Liver (tissue), 3 donors: ENCODE measurements around the gene TM4SF18.
A peak's percentile ranks its signal among the peaks of the same experiment; 100 is the strongest.

Experiments used
- EGR1 ChIP-seq, 2 donors: IDR thresholded peaks; 2 replicates each; pipeline ENCODE4 v1.6.1; 2016 to 2018; ENCODE audit warnings: antibody characterized with exemption in 2 of 2, low read depth in 2 of 2
- FOXA1 ChIP-seq: IDR thresholded peaks from 2 replicates; pipeline ENCODE4 v1.6.1; 2016; ENCODE audit warnings: antibody characterized with exemption
- MAX ChIP-seq: IDR thresholded peaks from 2 replicates; pipeline ENCODE4 v1.6.1; 2016; ENCODE audit warnings: antibody characterized with exemption
- RAD21 ChIP-seq, 2 donors: IDR thresholded peaks; 2 replicates each; pipeline ENCODE4 v1.6.1; 2016; ENCODE audit warnings: antibody characterized with exemption in 2 of 2, mild to moderate bottlenecking in 2 of 2
- REST ChIP-seq: IDR thresholded peaks from 2 replicates; pipeline ENCODE4 v1.6.1; 2016; ENCODE audit warnings: antibody characterized with exemption, mild to moderate bottlenecking
- RXRA ChIP-seq, 2 donors: IDR thresholded peaks; 2 replicates each; pipeline ENCODE4 v1.6.1; 2017 to 2018; ENCODE audit warnings: antibody characterized with exemption in 2 of 2, mild to moderate bottlenecking in 1 of 2
- SP1 ChIP-seq: IDR thresholded peaks from 2 replicates; pipeline ENCODE4 v1.6.1; 2018; ENCODE audit warnings: antibody characterized with exemption, mild to moderate bottlenecking
- YY1 ChIP-seq: IDR thresholded peaks from 2 replicates; pipeline ENCODE4 v1.6.1; 2016; ENCODE audit warnings: antibody characterized with exemption, mild to moderate bottlenecking
- TF ChIP-seq, protein P1 (sequence below): fragments of 150-350 bp; IDR thresholded peaks from 2 replicates; pipeline ENCODE4 v1.5.1; 2017; ENCODE audit warnings: improper control_type of control experiment, low read depth, low read length; ENCODE audit not compliant: missing input control
- donor health status: healthy.
- donor health status: healthy.

- TF ChIP-seq, protein P1, sequence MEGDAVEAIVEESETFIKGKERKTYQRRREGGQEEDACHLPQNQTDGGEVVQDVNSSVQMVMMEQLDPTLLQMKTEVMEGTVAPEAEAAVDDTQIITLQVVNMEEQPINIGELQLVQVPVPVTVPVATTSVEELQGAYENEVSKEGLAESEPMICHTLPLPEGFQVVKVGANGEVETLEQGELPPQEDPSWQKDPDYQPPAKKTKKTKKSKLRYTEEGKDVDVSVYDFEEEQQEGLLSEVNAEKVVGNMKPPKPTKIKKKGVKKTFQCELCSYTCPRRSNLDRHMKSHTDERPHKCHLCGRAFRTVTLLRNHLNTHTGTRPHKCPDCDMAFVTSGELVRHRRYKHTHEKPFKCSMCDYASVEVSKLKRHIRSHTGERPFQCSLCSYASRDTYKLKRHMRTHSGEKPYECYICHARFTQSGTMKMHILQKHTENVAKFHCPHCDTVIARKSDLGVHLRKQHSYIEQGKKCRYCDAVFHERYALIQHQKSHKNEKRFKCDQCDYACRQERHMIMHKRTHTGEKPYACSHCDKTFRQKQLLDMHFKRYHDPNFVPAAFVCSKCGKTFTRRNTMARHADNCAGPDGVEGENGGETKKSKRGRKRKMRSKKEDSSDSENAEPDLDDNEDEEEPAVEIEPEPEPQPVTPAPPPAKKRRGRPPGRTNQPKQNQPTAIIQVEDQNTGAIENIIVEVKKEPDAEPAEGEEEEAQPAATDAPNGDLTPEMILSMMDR = no peak
- peak; percentile 87 for TF ChIP-seq YY1
- TF ChIP-seq REST = peak; percentile 35
- TF ChIP-seq FOXA1 = peak; percentile 22
- TF ChIP-seq RAD21 (IDR thresholded peaks at IDR 0.05) = peak in 1 of 2 donors; percentile 25
- peak; percentile 90 for TF ChIP-seq SP1
- TF ChIP-seq MAX = peak; percentile 11
- TF ChIP-seq EGR1 (IDR thresholded peaks at IDR 0.05; ENCODE audit: low read depth in 2 of 2) = no peak
- TF ChIP-seq RXRA (IDR thresholded peaks at IDR 0.05) = peak; percentile 55 to 79
These were observed 33.3 kb downstream of the TM4SF18 start for GRCh38 chr3:149299938-149300801.
